Measurements from ENCODE around the gene L3MBTL4. TPM values are rescaled to one million over a fixed set of nuclear protein-coding genes. Genes with fewer than 3 reads are reported as not detected.

Gene L3MBTL4
- total RNA-seq, 1 donor from 2014 or later = 0.59 TPM

GRCh38 chr18:6207116-6207515 is 207.6 kb downstream of the L3MBTL4 start:
- no peak for TF ChIP-seq CTCF (IDR thresholded peaks at IDR 0.05)
- Mint-ChIP-seq H3K27me3 (ENCODE audit: unreplicated experiment) (no peaks in the 10 kb centered on the region), H3K27ac (ENCODE audit: unreplicated experiment) (no peak overlapping the region), H3K36me3 (ENCODE audit: unreplicated experiment) (no peaks in the 10 kb centered on the region), H3K9me3 (ENCODE audit: unreplicated experiment) (no peaks in the 10 kb centered on the region), H3K4me1 (ENCODE audit: unreplicated experiment) (no peaks in the 10 kb centered on the region), H3K4me3 (ENCODE audit: unreplicated experiment) (no peak overlapping the region)
- no peak for DNase-seq (ENCODE audit: extremely low spot score, unreplicated experiment)

- H3K27ac Mint-ChIP-seq (ENCODE audit: unreplicated experiment) = no peak overlapping the region
- H3K4me3 Mint-ChIP-seq (ENCODE audit: unreplicated experiment) = no peak overlapping the region
- no peaks in the 10 kb centered on the region for H3K4me1 Mint-ChIP-seq (ENCODE audit: unreplicated experiment)
- TF ChIP-seq CTCF (IDR thresholded peaks at IDR 0.05) = no peak
- H3K36me3 Mint-ChIP-seq (ENCODE audit: unreplicated experiment) = no peaks in the 10 kb centered on the region
- no peak for DNase-seq (ENCODE audit: extremely low spot score, unreplicated experiment)
- H3K9me3 Mint-ChIP-seq (ENCODE audit: unreplicated experiment) = no peaks in the 10 kb centered on the region
- no peaks in the 10 kb centered on the region for H3K27me3 Mint-ChIP-seq (ENCODE audit: unreplicated experiment)
These were observed 209.0 kb downstream of the L3MBTL4 start for GRCh38 chr18:6205706-6206105.

- Mint-ChIP-seq H3K27me3 (ENCODE audit: unreplicated experiment) (no peaks in the 10 kb centered on the region), H3K9me3 (ENCODE audit: unreplicated experiment) (no peaks in the 10 kb centered on the region), H3K36me3 (ENCODE audit: unreplicated experiment) (no peaks in the 10 kb centered on the region), H3K27ac (ENCODE audit: unreplicated experiment) (no peak overlapping the region), H3K4me1 (ENCODE audit: unreplicated experiment) (no peaks in the 10 kb centered on the region), H3K4me3 (ENCODE audit: unreplicated experiment) (no peak overlapping the region)
- TF ChIP-seq CTCF (IDR thresholded peaks at IDR 0.05) = no peak
- no peak for DNase-seq (ENCODE audit: extremely low spot score, unreplicated experiment)
These were observed 210.2 kb downstream of the L3MBTL4 start for GRCh38 chr18:6204476-6204875.

GRCh38 chr18:6203791-6204190 is 210.9 kb downstream of the L3MBTL4 start:
- no peak overlapping the region for H3K4me3 Mint-ChIP-seq (ENCODE audit: unreplicated experiment)
- no peaks in the 10 kb centered on the region for H3K4me1 Mint-ChIP-seq (ENCODE audit: unreplicated experiment)
- TF ChIP-seq CTCF (IDR thresholded peaks at IDR 0.05) = no peak
- H3K36me3 Mint-ChIP-seq (ENCODE audit: unreplicated experiment) = no peaks in the 10 kb centered on the region
- DNase-seq (ENCODE audit: extremely low spot score, unreplicated experiment) = no peak
- no peak overlapping the region for H3K27ac Mint-ChIP-seq (ENCODE audit: unreplicated experiment)
- no peaks in the 10 kb centered on the region for H3K27me3 Mint-ChIP-seq (ENCODE audit: unreplicated experiment)
- no peaks in the 10 kb centered on the region for H3K9me3 Mint-ChIP-seq (ENCODE audit: unreplicated experiment)

GRCh38 chr18:6202861-6203260 is 211.8 kb downstream of the L3MBTL4 start:
- DNase-seq (ENCODE audit: extremely low spot score, unreplicated experiment) = no peak
- no peaks in the 10 kb centered on the region for H3K4me1 Mint-ChIP-seq (ENCODE audit: unreplicated experiment)
- no peaks in the 10 kb centered on the region for H3K9me3 Mint-ChIP-seq (ENCODE audit: unreplicated experiment)

More at GRCh38 chr18:6202861-6203260, 211.8 kb downstream of the L3MBTL4 start:
- Mint-ChIP-seq H3K4me3 (ENCODE audit: unreplicated experiment) (no peak overlapping the region), H3K27me3 (ENCODE audit: unreplicated experiment) (no peaks in the 10 kb centered on the region), H3K27ac (ENCODE audit: unreplicated experiment) (no peak overlapping the region), H3K36me3 (ENCODE audit: unreplicated experiment) (no peaks in the 10 kb centered on the region)
- TF ChIP-seq CTCF (IDR thresholded peaks at IDR 0.05) = no peak
